ENCODE results near the gene DOCK2. TPM values are rescaled to one million over a fixed set of nuclear protein-coding genes. Genes with fewer than 3 reads are reported as not detected.

Gene DOCK2
- polyA plus RNA-seq, 2 of the 4 experiments (the other 2 are of a cell fraction), result 2.1 to 4.6 TPM

GRCh38 chr5:169607882-169608281, 29.2 kb upstream of the DOCK2 start (continued):
- TF ChIP-seq ZC3H11A (IDR thresholded peaks at IDR 0.05) (no peak), HOXA7 (CRISPR knock-in tag; IDR thresholded peaks at IDR 0.05) (no peak), MYC (IDR thresholded peaks at IDR 0.05; ENCODE audit: borderline replicate concordance, low read length) (no peak), RFX5 (IDR thresholded peaks at IDR 0.05) (no peak), HMGXB4 (CRISPR knock-in tag; IDR thresholded peaks at IDR 0.05; ENCODE audit: borderline replicate concordance) (no peak), RARB (CRISPR knock-in tag; IDR thresholded peaks at IDR 0.05) (no peak), PBX3 (IDR thresholded peaks at IDR 0.05) (no peak), FOXS1 (CRISPR knock-in tag; IDR thresholded peaks at IDR 0.05) (no peak)

- no peak for ATAC-seq
- no peak overlapping the region for H3K27ac ChIP-seq
- 85% methylated on average over 3 of the region's 3 CpGs for WGBS (ENCODE audit: missing lambda C conversion rate)
- no peak for FAIRE-seq
- no peak overlapping the region for H3K4me3 ChIP-seq
- TF ChIP-seq REST (IDR thresholded peaks at IDR 0.05), result no peak
- no peak for TF ChIP-seq NFE2L2 (conservative IDR thresholded peaks at IDR 0.05; ENCODE audit: low read length)
- TF ChIP-seq RFX5 (IDR thresholded peaks at IDR 0.05), result no peak
- H3K9me3 ChIP-seq, result peaks cover 8% of the 10 kb centered on the region; the same call in 1 of the 3 replicates
- ChIA-PET POLR2A (no interaction called here), CTCF (interaction anchor here (1.0 kb wide), 1 partner anchor 18 kb away, joined by 3 read pairs; no protein-coding TSS in a partner anchor)
- no peak overlapping the region for H3K4me2 ChIP-seq
- no peaks in the 10 kb centered on the region for H3K4me1 ChIP-seq
- DNase-seq (ENCODE audit: low read depth in 1 of 2, low spot score in 1 of 2), result no peak
Observed at GRCh38 chr5:169609716-169610115, 27.4 kb upstream of the DOCK2 start.

GRCh38 chr5:169610606-169611005, 26.5 kb upstream of the DOCK2 start:
- TF ChIP-seq GATA3 (IDR thresholded peaks at IDR 0.05; ENCODE audit: borderline replicate concordance), result peak; percentile 22; the same call in 1 of the 2 replicates
- TF ChIP-seq FOSL2 (IDR thresholded peaks at IDR 0.05), result no peak
- TF ChIP-seq FOSL2 (CRISPR knock-in tag; IDR thresholded peaks at IDR 0.05), result peak; percentile 27; the same call in 1 of the 2 replicates
- TF ChIP-seq HES2 (IDR thresholded peaks at IDR 0.05), result no peak
- TF ChIP-seq RNF2 (IDR thresholded peaks at IDR 0.05; ENCODE audit: borderline replicate concordance, low read depth), result no peak
- 15% methylated on average over 4 of the region's 4 CpGs for WGBS (ENCODE audit: missing lambda C conversion rate)
- peaks cover 8% of the 10 kb centered on the region; the same call in 1 of the 3 replicates for H3K9me3 ChIP-seq
- ATAC-seq (peak in 1 of 2 experiments; percentile 49; a peak in 1 of 6 replicates), FAIRE-seq (no peak), DNase-seq (ENCODE audit: low read depth in 1 of 2, low spot score in 1 of 2) (peak in 1 of 2 experiments; percentile 14)
- no peaks in the 10 kb centered on the region for H3K4me1 ChIP-seq
- ChIA-PET POLR2A (no interaction called here), CTCF (interaction anchor here (1.0 kb wide), 1 partner anchor 17 kb away, joined by 3 read pairs; no protein-coding TSS in a partner anchor)
- H3K4me3 ChIP-seq, result no peak overlapping the region
- no peak overlapping the region for H3K27ac ChIP-seq
- H3K4me2 ChIP-seq, result no peak overlapping the region

All from A549 (cell line).